GM19372 (cell line): ENCODE measurements around the gene KIF5C.
A peak's percentile ranks its signal among the peaks of the same experiment; 100 is the strongest.

Source experiments
- ATAC-seq: cut with Tn5 transposase; IDR thresholded peaks from one replicate; pipeline ENCODE4 v1.9.1; 2021; ENCODE audit warnings: mild to moderate bottlenecking, low read depth, moderate library complexity; ENCODE audit not compliant: unreplicated experiment

Gene KIF5C

DNA sequence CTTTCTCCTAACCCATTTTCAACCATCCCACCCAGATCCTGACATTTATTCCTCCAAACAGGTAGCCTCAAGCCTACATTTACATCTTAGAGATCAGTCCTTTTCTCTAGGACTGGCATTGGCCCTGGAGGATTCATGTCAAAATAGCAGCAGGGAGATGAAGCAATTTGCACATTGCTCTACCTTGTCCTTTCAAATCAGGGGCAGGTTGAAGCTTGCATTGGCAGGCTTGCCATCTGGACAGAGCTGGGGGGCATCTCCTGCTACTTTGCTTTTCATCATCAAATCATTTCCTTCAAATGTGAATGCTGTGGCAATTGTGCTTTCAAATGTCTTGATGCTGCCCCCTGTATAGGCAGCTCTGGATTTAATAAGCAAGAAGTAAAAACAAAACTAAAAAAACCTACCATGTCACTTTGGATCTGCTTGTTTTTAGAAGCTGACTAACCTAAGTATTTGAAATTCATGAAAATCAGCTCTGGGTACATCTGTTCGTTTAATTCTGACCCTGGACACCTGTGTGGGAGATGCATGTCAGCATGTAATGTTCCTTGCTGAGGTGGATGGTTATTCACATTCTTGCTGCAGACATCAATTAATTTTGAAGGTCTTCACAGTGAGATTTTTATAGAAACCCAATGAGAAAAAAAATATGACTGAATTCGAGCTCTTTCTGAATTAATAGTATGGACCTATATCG is 47.9 kb downstream of the KIF5C start:
- ATAC-seq: no peak

DNA sequence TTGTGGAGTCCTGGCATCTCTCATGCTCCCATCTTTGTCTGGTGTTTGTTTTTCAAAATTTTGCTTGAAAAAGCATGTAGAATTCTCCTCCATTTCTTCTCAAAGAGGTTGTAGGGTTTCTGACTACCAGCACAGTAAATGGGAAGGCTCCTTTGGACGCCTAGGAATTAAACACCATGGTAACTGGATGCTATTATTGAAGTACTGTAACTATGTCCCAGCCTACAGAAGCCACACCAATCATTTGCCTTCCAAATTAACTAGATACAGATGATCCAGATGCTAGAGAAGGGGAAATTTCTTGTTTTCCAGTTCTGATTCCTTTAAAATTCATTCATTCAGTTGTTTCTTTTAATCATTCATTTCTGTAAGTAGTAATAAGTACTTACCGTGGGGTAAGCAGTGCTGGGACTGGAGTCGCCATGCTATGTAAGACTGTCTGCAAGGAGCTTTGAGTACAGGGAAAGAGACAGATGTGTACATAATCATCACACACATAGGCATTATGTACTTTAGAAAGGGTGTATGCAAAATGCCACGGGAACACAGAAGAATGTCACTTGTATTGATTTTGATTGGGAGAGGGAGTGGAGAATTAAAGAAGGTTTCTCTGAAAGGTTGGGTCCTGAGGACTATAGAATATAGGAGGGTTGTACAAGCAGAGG is 49.6 kb downstream of the KIF5C start:
- no peak for ATAC-seq

- peak; percentile 95 for ATAC-seq
Measured at GRCh38 chr2:148926291-148926961, 51.4 kb downstream of the KIF5C start.

GRCh38 chr2:148926981-148927401 is 52.0 kb downstream of the KIF5C start:
- ATAC-seq: peak; percentile 55

DNA sequence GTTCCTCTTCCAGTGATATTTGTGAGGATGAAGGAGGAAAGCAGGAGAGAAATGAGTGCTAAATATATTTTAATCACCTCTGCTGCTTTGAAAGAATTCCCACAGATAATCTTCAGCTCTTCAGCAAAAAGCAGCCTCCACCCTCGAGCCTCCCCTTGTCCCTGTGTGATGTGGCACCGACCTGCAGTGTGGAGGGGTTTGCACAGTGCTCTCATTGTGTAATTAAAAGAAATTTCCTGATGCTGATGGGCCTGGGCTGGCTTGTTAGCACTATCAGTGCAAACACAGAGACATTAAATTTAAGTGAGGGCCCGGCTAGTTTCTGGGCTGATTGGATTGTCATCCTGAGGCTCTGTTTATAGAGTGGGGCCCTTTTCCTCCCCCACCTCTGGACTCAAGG is 53.4 kb downstream of the KIF5C start:
- ATAC-seq: no peak

DNA sequence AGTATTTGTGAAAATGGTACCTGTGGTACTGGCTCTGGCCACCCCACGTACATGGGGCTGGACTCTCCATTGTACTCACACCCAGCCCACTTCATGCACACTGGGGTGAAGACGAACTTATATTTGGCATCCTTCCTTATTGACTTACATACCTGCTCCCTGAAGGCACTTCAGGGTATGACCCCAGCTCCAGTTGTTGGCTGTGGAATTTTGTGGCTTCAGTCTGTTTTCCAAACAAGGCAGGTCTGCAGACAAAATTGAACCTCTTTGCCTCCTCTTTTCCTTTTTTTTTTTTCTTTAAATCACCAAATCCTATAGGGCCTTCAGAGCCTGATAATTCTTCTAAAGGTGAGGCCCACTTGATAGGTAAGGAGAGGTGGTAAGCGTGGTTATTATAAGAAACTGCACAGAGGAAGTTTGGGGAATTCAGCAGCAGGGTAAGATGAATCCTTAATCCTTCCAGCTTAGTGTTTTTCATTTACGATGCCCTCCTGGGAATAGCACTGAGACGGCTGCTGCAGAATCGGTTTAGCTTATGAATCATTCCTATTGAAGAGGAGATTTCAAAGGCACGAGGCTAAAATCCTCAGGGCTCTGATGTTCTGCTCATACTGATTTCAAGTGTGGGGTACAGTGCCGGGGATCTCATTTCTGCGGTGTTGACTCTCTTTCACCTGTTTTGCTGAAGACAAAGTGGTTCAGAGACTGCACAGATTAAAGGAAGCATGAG is 55.2 kb downstream of the KIF5C start:
- no peak for ATAC-seq

- no peak for ATAC-seq
Measured at GRCh38 chr2:148932536-148932935, 57.5 kb downstream of the KIF5C start.

DNA sequence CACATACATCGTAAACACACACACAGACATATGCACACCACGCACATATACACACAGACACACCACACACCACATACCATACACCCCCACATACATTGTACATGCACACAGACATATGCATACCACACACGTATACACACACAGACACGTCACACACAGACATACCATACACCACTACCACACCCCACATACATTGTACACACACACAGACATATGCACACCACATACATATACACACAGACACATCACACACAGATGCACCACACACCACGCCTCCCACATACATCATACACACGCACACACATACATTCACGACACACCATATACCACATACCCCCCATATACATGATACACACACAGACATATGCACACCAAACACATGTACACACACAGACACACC is 58.4 kb downstream of the KIF5C start:
- ATAC-seq: no peak

GRCh38 chr2:148935791-148936190 is 60.8 kb downstream of the KIF5C start:
- no peak for ATAC-seq

DNA sequence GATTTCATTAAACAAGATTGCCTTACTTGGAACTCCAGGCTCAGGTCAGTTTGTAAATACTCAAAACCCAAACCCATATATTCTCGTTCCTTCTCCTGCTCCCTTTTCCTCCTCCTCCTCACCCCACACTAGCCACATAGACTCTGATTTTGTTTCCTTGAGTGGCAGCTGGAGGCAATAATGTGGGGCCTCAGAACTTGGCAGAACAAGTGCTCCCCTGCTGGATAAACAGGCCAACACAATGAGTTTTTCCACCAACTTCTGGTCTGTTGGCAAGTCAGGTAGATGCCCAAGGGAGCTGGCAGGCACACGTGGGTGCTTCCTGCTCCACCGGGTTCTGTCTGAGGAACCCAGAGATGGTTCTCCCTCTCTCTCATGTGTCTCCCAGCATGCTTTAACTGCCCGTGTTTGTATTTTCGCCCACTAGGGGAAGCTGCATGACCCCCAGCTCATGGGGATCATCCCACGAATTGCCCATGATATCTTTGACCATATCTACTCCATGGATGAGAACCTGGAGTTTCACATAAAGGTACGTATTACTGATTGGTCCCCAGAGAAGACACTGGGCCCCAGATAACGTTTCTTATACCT is 61.9 kb downstream of the KIF5C start:
- no peak for ATAC-seq

DNA sequence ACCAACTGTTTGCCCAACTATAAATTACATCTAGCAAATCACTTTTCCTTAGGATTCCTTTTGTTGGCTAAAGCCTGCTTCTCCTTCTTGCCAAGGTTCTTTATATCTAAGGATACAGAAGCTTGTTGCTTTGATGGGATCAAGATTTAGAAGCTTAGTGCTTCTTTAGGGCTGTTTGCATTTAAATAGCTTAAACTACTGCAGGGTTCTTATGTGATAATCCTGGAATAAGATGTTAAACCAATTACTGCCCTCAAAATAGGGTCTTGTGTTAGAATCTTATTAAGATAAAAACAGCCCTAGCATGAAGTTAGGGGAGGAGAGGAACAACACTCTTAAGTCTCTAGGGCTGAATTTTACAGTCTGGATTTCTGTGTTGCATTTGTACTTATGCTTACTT is 64.2 kb downstream of the KIF5C start:
- no peak for ATAC-seq

DNA sequence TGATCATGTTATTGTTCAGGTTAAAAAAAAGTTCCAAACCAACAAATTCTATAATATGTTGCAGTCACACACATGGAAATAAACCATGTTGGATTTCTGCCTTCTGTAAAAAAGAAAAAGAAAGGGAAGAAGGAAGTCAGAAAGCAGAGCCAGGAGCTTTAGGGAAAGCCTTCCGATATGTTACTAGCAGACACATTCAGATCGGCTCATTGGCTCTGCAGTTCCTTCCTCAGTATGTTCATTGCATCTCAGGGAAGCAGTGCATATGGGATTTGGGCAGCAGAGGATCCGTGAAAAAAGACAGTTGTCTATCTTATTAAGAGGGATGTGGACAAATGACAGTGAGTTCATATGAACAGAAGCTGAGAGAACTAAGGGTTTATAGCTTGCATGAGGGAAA is 68.1 kb downstream of the KIF5C start:
- ATAC-seq: no peak

- no peak for ATAC-seq
Measured at GRCh38 chr2:148944536-148944935, 69.5 kb downstream of the KIF5C start.

DNA sequence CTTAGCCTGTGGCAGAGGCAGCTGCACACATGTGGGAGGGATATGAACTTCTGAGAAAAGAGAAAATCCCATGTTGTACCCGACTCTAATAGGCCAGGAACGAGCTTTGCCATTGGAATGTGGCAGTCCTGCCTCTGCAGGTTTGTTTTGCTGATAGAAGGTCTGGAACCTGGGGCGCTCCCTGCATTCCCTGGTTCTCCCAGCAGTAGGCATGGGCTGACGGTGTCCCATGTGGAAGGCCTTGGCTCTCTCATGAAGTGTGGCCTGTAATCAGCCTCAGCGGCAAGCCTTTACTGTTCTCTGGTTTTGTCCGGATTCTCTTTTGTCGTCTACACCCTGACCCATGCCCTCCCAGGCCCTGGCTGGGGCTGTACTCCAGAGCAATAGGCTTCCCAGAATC is 72.3 kb downstream of the KIF5C start:
- ATAC-seq: no peak

- ATAC-seq: no peak
Measured at GRCh38 chr2:148948868-148949267, 73.8 kb downstream of the KIF5C start.

GRCh38 chr2:148949348-148949747 is 74.3 kb downstream of the KIF5C start:
- ATAC-seq: no peak

GRCh38 chr2:148952621-148953020 is 77.6 kb downstream of the KIF5C start:
- no peak for ATAC-seq

DNA sequence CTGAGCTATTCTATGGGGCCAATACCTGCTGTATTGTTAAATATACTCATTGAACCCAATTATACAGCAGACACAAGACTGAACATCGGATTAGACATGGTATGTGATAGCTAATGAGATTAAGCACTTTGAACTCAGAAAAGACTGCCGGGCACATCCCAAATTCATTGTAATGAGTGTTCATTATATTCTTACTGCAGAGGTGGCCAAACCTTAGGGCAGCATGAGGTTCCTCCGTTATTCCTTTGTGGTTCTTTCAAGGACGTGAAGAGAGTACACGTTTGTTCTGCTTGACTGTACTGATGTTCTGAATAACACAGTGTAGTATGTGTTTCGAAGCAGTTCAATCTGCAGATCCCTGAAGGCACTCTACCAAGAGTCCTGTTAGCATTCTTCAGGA is 78.4 kb downstream of the KIF5C start:
- ATAC-seq: no peak

DNA sequence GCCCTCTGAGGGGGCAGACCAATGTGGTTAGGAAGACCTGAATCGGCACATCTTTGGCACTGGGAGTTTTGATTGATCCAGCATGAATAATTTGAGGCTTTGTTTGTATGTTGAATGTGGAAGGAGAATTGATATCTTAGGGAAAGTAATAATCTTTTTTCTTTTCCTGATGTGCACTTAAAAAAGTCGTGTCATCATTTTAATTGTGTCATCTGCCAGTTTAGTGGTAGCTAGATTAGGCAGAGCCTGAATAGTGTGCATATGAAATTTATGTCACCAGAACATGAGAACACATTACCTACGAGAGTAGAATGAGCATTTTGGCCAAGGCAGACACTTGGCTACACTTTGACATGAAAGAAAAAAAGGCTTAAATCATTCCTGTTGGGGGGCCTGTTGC is 79.5 kb downstream of the KIF5C start:
- no peak for ATAC-seq

DNA sequence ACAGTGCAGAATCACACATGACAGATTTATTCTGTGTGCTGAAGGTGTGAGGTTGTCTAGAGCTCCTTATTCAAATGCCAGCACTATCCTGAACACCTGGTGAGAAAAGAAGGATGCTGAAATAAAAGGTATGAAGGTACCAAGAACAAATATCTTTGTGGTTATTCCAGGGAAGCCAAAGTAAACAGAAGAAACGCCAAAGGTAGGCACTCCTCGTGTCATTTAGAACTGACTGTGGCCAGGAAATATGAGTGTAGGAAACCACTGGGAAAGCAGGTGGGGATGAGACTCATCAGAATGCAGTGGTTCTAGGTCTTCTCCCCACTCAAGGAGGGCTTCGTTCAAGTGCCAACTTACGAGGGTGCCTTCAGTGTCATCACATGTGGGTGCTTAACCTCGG is 80.8 kb downstream of the KIF5C start:
- no peak for ATAC-seq

DNA sequence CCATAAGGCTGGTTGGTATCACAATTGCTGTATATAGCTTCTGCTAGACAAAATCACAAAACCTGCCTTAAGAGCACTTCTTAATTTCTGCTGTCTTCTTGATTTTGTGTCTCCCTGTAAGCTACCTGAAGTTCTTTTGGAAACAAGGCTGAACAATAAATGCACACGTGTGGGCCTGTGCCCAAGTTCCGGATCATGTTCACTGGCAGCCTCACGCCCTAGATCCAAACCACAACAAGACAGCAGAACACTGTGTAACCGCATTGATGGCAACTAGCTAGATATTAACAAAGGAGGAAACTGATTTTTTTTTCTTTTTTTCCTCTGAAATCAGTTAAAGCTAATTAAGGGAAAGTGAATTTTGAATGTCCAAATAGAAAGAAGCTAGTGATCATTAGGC is 82.0 kb downstream of the KIF5C start:
- ATAC-seq: no peak
